HepG2 (cell line): ENCODE results near the gene SPAG9. TPM values are rescaled to one million over a fixed set of nuclear protein-coding genes. Genes with fewer than 3 reads are reported as not detected.
A peak's percentile ranks its signal among the peaks of the same experiment; 100 is the strongest.

Source experiments
- ETV5 ChIP-seq: IDR thresholded peaks from 2 replicates; pipeline ENCODE4 v1.6.1; 2018; ENCODE audit warnings: missing biosample characterization, missing genetic modification reagents, inconsistent platforms, borderline replicate concordance
- GATAD2A ChIP-seq: IDR thresholded peaks from 2 replicates; pipeline ENCODE4 v1.6.1; 2016
- NCOA2 ChIP-seq: sonication (generic); formaldehyde crosslinking; IDR thresholded peaks from 2 replicates; pipeline ENCODE4 v1.8.0; 2022; ENCODE audit warnings: inconsistent platforms
- PAX8 ChIP-seq: sonication (generic); formaldehyde crosslinking; IDR thresholded peaks from 2 replicates; pipeline ENCODE4 v1.8.0; 2022; ENCODE audit warnings: mild to moderate bottlenecking, missing genetic modification reagents, borderline replicate concordance
- POLR2AphosphoS5 ChIP-seq: IDR thresholded peaks from 2 replicates; pipeline ENCODE4 v1.6.1; 2012; ENCODE audit warnings: low read depth, low read length
- RXRB ChIP-seq: IDR thresholded peaks from 2 replicates; pipeline ENCODE4 v1.6.1; 2016; ENCODE audit warnings: borderline replicate concordance, missing genetic modification reagents, missing compliant biosample characterization
- SOX13 ChIP-seq, 3 experiments: fragments of 450-650 bp in 1 of 3; sonication (generic) in 1 of 3; formaldehyde crosslinking in 1 of 3; IDR thresholded peaks in 2 of 3; conservative IDR thresholded peaks in 1 of 3; 2 replicates each; pipeline versions ENCODE4 v1.5.0 to v1.6.1; 2016 to 2020; ENCODE audit warnings: antibody characterized with exemption in 1 of 3, mild to moderate bottlenecking in 1 of 3, missing compliant biosample characterization in 1 of 3, missing genetic modification reagents in 1 of 3, moderate library complexity in 1 of 3
- ZMYM2 ChIP-seq: sonication (generic); formaldehyde crosslinking; IDR thresholded peaks from 2 replicates; pipeline ENCODE4 v1.8.0; 2022; ENCODE audit warnings: mild to moderate bottlenecking, missing genetic modification reagents
- ZNF34 ChIP-seq: sonication (generic); formaldehyde crosslinking; IDR thresholded peaks from 2 replicates; pipeline ENCODE4 v1.4.0; 2020; ENCODE audit warnings: mild to moderate bottlenecking, missing genetic modification reagents, borderline replicate concordance
- ZNF546 ChIP-seq: sonication (generic); formaldehyde crosslinking; conservative IDR thresholded peaks from 2 replicates; pipeline ENCODE4 v1.8.1; 2023; ENCODE audit warnings: mild to moderate bottlenecking, missing genetic modification reagents
- ZNF562 ChIP-seq: sonication (generic); formaldehyde crosslinking; IDR thresholded peaks from 2 replicates; pipeline ENCODE4 v1.8.0; 2022; ENCODE audit warnings: missing genetic modification reagents, borderline replicate concordance
- ZNF790 ChIP-seq: sonication (generic); formaldehyde crosslinking; IDR thresholded peaks from 2 replicates; pipeline ENCODE4 v1.8.0; 2022; ENCODE audit warnings: missing genetic modification reagents, mild to moderate bottlenecking, borderline replicate concordance
- polyA plus RNA-seq, 8 experiments: library from polyadenylated mRNA; depleted of rRNA in 3 of 8; stranded (reverse) in 7 of 8; unstranded in 1 of 8; fragments of >200 nt; fragmentation: Illumina TruSeq in 4 of 8; extraction: Trizol in 4 of 8; gene quantifications; 2 replicates each; pipeline versions ENCODE4 v1.2.1 to v1.2.3, GENCODE V29; 2011 to 2016; ENCODE audit warnings: low read depth in 4 of 8, missing spikeins in 1 of 8, mixed read lengths in 1 of 8; ENCODE audit not compliant: insufficient read depth in 1 of 8
- total RNA-seq, 5 experiments: library from RNA; depleted of rRNA; stranded (reverse); fragments of >200 nt; fragmentation: Illumina TruSeq; extraction: Trizol; gene quantifications; 2 replicates each; pipeline ENCODE4 v1.2.3, GENCODE V29; 2016; ENCODE audit warnings: low read depth in 1 of 5
- TF ChIP-seq, protein P1 (sequence below): sonication (generic); formaldehyde crosslinking; IDR thresholded peaks from 2 replicates; pipeline ENCODE4 v1.4.0; 2020; ENCODE audit warnings: missing genetic modification reagents, borderline replicate concordance
- TF ChIP-seq, protein P2 (sequence below): sonication (generic); formaldehyde crosslinking; IDR thresholded peaks from 2 replicates; pipeline ENCODE4 v1.8.1; 2023; ENCODE audit warnings: missing genetic modification reagents, inconsistent platforms, borderline replicate concordance
- TF ChIP-seq, protein P3 (sequence below): sonication (generic); formaldehyde crosslinking; IDR thresholded peaks from 2 replicates; pipeline ENCODE4 v1.4.0; 2020; ENCODE audit warnings: missing genetic modification reagents
- TF ChIP-seq, protein P4 (sequence below): conservative IDR thresholded peaks from 2 replicates; pipeline ENCODE4 v1.6.1; 2018; ENCODE audit warnings: missing genetic modification reagents

The SPAG9 gene
- total and polyA plus RNA-seq, 2 of the 13 experiments (the other 11 are each of a cell fraction or from before 2014, with no cell fraction given): 43.2 to 78.6 TPM

DNA sequence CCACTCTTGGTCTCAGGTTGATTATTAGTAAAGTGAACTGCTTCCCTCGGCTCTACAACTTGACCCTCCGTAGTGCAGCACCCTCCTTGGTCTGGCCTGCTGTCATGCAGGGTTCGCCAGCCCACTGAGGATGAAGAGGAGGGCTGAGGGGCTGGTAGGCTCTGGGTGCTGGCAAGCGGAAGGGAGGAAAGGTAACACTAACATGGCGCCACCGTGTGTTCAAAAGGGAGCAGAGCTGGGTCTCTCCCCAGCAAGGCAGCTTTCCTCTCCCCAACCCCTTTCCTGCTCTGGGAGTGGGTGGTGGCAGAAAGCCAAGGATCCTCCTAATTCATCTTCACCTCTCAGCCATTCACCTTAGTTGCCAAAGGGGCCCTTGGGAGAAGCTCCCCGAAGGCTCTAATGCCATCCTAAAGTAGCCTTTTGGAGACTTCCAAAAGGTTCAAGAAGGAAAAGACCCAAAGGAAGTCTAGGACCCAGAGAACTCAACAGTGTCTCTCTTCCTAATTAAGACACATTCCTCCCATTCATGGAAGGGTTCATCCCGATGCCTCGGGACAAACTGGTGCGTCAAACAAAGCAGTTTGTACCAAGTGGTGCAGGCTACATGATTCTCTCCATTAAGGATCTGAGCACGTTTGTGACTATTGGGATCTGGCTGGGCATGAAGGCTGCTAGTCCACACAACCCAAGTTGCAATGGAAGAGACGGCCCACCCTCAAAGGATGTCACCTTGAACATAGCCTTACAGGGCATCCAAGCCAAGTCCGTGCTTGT is 163.7 kb downstream of the SPAG9 start (continued):
- TF ChIP-seq ZNF562: no peak
- 0 out of 2 replicates have a peak, but pooled peaks have one; percentile 34 for TF ChIP-seq NCOA2 (CRISPR knock-in tag)
- TF ChIP-seq ETV5 (CRISPR knock-in tag): peak; percentile 58
- TF ChIP-seq, protein P1, sequence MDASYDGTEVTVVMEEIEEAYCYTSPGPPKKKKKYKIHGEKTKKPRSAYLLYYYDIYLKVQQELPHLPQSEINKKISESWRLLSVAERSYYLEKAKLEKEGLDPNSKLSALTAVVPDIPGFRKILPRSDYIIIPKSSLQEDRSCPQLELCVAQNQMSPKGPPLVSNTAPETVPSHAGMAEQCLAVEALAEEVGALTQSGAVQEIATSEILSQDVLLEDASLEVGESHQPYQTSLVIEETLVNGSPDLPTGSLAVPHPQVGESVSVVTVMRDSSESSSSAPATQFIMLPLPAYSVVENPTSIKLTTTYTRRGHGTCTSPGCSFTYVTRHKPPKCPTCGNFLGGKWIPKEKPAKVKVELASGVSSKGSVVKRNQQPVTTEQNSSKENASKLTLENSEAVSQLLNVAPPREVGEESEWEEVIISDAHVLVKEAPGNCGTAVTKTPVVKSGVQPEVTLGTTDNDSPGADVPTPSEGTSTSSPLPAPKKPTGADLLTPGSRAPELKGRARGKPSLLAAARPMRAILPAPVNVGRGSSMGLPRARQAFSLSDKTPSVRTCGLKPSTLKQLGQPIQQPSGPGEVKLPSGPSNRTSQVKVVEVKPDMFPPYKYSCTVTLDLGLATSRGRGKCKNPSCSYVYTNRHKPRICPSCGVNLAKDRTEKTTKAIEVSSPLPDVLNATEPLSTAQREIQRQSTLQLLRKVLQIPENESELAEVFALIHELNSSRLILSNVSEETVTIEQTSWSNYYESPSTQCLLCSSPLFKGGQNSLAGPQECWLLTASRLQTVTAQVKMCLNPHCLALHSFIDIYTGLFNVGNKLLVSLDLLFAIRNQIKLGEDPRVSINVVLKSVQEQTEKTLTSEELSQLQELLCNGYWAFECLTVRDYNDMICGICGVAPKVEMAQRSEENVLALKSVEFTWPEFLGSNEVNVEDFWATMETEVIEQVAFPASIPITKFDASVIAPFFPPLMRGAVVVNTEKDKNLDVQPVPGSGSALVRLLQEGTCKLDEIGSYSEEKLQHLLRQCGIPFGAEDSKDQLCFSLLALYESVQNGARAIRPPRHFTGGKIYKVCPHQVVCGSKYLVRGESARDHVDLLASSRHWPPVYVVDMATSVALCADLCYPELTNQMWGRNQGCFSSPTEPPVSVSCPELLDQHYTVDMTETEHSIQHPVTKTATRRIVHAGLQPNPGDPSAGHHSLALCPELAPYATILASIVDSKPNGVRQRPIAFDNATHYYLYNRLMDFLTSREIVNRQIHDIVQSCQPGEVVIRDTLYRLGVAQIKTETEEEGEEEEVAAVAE: no peak
- no peak for TF ChIP-seq ZMYM2 (CRISPR knock-in tag)
- no peak for TF ChIP-seq ZNF546 (CRISPR knock-in tag)
- TF ChIP-seq ZNF790 (CRISPR knock-in tag): no peak
- TF ChIP-seq PAX8 (CRISPR knock-in tag): no peak
- TF ChIP-seq GATAD2A (CRISPR knock-in tag): peak; percentile 46; the same call in 1 of the 2 replicates
- TF ChIP-seq, protein P2, sequence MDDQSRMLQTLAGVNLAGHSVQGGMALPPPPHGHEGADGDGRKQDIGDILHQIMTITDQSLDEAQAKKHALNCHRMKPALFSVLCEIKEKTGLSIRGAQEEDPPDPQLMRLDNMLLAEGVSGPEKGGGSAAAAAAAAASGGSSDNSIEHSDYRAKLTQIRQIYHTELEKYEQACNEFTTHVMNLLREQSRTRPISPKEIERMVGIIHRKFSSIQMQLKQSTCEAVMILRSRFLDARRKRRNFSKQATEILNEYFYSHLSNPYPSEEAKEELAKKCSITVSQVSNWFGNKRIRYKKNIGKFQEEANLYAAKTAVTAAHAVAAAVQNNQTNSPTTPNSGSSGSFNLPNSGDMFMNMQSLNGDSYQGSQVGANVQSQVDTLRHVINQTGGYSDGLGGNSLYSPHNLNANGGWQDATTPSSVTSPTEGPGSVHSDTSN (CRISPR knock-in tag): no peak
- TF ChIP-seq ZNF34 (CRISPR knock-in tag): no peak
- no peak for TF ChIP-seq POLR2AphosphoS5
- TF ChIP-seq, protein P3, sequence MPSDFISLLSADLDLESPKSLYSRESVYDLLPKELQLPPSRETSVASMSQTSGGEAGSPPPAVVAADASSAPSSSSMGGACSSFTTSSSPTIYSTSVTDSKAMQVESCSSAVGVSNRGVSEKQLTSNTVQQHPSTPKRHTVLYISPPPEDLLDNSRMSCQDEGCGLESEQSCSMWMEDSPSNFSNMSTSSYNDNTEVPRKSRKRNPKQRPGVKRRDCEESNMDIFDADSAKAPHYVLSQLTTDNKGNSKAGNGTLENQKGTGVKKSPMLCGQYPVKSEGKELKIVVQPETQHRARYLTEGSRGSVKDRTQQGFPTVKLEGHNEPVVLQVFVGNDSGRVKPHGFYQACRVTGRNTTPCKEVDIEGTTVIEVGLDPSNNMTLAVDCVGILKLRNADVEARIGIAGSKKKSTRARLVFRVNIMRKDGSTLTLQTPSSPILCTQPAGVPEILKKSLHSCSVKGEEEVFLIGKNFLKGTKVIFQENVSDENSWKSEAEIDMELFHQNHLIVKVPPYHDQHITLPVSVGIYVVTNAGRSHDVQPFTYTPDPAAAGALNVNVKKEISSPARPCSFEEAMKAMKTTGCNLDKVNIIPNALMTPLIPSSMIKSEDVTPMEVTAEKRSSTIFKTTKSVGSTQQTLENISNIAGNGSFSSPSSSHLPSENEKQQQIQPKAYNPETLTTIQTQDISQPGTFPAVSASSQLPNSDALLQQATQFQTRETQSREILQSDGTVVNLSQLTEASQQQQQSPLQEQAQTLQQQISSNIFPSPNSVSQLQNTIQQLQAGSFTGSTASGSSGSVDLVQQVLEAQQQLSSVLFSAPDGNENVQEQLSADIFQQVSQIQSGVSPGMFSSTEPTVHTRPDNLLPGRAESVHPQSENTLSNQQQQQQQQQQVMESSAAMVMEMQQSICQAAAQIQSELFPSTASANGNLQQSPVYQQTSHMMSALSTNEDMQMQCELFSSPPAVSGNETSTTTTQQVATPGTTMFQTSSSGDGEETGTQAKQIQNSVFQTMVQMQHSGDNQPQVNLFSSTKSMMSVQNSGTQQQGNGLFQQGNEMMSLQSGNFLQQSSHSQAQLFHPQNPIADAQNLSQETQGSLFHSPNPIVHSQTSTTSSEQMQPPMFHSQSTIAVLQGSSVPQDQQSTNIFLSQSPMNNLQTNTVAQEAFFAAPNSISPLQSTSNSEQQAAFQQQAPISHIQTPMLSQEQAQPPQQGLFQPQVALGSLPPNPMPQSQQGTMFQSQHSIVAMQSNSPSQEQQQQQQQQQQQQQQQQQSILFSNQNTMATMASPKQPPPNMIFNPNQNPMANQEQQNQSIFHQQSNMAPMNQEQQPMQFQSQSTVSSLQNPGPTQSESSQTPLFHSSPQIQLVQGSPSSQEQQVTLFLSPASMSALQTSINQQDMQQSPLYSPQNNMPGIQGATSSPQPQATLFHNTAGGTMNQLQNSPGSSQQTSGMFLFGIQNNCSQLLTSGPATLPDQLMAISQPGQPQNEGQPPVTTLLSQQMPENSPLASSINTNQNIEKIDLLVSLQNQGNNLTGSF (CRISPR knock-in tag): no peak
- TF ChIP-seq, protein P4, sequence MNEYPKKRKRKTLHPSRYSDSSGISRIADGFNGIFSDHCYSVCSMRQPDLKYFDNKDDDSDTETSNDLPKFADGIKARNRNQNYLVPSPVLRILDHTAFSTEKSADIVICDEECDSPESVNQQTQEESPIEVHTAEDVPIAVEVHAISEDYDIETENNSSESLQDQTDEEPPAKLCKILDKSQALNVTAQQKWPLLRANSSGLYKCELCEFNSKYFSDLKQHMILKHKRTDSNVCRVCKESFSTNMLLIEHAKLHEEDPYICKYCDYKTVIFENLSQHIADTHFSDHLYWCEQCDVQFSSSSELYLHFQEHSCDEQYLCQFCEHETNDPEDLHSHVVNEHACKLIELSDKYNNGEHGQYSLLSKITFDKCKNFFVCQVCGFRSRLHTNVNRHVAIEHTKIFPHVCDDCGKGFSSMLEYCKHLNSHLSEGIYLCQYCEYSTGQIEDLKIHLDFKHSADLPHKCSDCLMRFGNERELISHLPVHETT: no peak
- TF ChIP-seq SOX13 (IDR thresholded peaks at IDR 0.05): no peak
- TF ChIP-seq SOX13 (CRISPR knock-in tag; conservative IDR thresholded peaks at IDR 0.05 in 1 of 2, IDR thresholded peaks at IDR 0.05 in 1 of 2): no peak
- 0 out of 2 replicates have a peak, but pooled peaks have one; percentile 22 for TF ChIP-seq RXRB (CRISPR knock-in tag)
